HG02798 (cell line): ENCODE measurements around the gene NKX3-2.
"Not testable (repeated sequence)": the region's sequence is repeated elsewhere in the genome, so short reads cannot be mapped to it uniquely, and the experiment has no call there.

Experiments used
- ATAC-seq: cut with Tn5 transposase; IDR thresholded peaks from one replicate; pipeline ENCODE4 v1.9.1; 2021; ENCODE audit warnings: mild to moderate bottlenecking; ENCODE audit not compliant: unreplicated experiment, poor library complexity

Gene NKX3-2

GRCh38 chr4:13543839-13544605 lies at the start of gene NKX3-2:
Gene NKX3-2 (minus strand): TSS chr4:13544508. CDS start chr4:13544414, 94 bp downstream.
- ATAC-seq: no peak

DNA sequence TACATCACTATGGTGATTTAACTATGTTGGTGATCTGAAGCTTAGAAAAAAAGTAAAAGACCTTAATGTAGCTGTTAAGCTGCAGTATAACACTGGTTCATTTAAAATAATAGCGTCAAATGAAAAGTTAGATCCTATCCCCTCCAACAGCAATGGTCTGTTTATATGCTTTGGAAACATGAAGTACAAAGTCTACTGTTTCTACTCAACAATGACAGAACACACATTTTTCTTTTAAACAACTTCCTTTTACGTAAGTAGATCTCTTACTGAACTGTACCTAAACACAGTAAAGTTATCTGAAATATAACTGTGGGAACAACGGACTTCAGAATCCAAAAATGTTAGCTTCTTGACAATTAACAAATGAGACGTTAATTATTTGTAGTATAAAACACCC lies 47.9 kb upstream of the NKX3-2 start:
- ATAC-seq: no peak

DNA sequence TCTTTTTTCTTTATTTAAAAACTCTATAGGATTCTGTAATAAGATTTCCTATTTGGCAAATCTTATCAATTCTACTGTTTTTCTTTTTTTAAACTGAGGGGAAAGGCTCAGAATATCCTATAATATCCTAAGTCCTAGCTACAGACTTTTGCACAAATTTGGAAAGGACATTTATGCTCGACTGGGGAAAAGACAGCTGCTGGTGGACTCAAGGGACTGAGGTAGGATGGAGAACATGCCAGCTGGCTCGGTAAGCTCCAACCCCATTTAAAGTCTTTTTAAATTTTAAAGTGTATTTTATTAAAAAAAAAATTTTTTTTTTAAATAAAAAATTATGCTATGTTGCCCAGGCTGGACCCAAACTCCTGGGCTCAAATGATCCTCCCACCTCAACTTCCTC lies 46.5 kb upstream of the NKX3-2 start:
- ATAC-seq: no peak

DNA sequence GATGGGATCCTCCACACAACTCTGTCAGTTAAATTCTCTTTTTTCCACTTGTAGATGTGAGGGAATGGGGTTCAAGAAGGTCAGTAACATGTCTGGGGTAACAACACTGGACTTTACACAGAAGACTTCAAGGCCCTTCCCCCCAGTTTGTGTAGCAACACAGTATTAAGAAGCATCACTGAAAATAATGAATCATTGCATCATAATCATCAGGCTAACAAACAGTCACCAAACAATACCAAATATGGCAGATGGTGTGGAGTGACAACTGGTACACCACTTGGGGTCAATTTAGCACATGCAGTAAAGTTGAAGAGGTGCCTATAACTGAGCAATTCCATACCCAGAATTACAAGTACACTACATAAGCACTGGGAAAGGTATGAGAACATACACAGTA lies 44.6 kb upstream of the NKX3-2 start:
- no peak for ATAC-seq

DNA sequence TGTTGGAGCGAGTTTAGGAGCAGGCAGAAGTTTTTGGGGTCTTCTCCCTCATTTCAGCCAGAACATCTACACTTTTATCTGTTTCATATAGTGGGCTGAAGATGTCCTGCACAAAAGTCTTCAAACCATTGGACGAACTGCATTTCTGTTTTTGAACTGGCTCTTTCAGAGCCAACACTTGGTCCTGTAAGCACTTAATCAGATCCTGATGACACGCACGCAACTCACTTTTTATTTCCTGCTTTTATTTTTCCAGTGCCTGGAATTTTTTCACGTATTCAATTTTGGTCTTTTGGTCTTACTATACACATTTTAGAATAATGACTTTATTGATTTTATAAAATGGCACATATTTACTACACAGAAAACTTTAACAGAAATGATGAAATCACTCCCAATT lies 40.2 kb upstream of the NKX3-2 start:
- ATAC-seq: no peak

DNA sequence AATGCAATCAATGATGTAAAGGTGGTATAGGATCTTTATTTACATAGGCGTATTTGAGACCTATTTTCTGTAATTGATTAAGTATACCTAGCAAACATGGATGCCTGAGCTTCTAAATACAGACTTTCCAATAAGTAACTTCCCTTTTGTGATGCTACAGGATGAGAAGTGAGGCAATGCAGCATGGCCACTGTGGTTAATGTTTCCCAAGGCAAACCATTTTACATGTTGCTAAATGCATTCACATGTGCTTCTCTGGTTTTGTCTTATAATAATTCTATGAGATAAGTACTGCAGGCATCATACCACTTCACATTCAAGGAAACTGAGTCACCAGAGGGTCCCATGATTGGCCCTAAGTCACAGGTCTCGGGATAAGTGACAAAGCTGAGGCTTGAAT lies 35.7 kb upstream of the NKX3-2 start:
- ATAC-seq: no peak

- ATAC-seq: no peak
Observed at GRCh38 chr4:13577660-13578059, 33.4 kb upstream of the NKX3-2 start.

DNA sequence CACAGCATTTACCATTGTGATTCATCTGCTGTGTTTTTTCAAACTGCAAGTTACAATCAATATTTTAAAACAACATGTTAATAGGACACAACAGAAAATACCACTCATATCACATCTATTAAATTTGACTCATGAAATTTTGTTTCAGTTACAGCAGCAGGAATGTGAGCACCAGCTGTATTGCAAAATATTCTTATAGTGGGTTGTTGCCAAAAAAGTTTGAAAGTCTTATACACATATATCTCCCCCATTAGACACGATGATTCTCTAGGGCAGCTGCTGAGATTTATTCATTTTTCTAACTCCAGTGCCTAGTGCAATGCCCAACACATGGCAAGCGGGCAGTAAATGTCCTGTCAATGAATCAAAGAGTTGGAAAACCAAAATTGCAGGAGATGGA lies 26.6 kb upstream of the NKX3-2 start:
- ATAC-seq: no peak

DNA sequence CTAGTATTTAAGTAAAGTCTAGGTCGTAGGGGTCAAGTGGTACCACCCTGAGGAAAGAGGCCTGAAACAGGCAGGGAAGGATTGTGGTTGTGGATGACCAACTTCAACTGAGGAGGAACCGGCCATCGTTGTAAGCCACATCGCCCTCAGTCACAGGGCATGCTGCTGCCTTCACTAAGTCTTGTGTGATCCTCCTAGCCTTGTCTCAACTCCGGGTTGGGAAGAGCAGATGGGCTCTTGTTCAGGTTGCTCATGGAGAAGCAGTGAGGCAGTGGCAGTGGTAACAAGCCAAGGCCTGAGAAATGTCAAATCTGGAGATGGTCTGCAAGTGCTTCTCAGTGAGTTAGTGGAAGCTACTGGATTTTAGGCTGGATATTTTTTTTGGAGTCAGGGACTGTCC lies 22.8 kb upstream of the NKX3-2 start:
- ATAC-seq: no peak

GRCh38 chr4:13562876-13563275 lies 18.6 kb upstream of the NKX3-2 start:
- no peak for ATAC-seq

GRCh38 chr4:13561673-13562072 lies 17.4 kb upstream of the NKX3-2 start:
- no peak for ATAC-seq

- ATAC-seq: not testable (repeated sequence)
Observed at GRCh38 chr4:13560111-13560510, 15.8 kb upstream of the NKX3-2 start.

DNA sequence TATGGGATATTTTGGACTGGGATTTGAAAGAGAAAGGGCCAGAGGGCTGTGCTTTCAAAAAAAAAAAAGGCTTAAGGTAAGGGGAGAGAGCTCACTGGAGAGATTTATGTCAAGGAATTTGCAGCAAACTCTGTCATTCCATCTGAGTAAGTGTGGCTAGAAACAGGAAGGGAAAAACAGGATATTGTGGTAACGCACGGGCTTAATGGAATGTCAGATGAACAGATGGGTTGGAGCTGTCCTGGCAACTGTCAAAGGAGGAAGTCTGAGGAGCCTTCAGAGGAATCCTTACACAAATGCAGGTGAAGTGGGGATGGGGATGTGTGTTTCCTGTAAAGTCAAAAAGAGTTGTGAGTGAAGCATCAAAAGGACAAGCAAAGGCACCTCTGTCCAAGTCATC lies 15.1 kb upstream of the NKX3-2 start:
- ATAC-seq: no peak

DNA sequence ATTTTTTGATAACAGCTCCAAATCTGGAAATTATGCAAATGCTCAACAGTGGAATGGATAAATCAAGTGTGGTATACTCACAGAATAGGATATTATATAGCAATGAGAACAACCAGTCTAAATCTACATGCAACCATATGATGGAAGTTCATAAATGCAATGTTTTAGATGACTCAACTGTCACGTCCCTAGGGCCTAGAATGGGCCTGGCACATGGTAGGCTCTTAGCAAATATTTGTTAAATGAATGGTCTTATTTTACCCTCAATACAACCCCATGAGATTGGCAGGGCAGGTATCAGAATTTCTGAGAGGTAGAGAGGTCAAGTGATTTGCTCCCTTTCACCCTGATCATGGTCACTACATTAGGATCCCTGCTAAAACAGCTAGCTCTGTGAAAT lies 14.6 kb upstream of the NKX3-2 start:
- ATAC-seq: no peak

- no peak for ATAC-seq
Observed at GRCh38 chr4:13555325-13555724, 11.0 kb upstream of the NKX3-2 start.

- no peak for ATAC-seq
Observed at GRCh38 chr4:13553081-13553480, 8.8 kb upstream of the NKX3-2 start.

DNA sequence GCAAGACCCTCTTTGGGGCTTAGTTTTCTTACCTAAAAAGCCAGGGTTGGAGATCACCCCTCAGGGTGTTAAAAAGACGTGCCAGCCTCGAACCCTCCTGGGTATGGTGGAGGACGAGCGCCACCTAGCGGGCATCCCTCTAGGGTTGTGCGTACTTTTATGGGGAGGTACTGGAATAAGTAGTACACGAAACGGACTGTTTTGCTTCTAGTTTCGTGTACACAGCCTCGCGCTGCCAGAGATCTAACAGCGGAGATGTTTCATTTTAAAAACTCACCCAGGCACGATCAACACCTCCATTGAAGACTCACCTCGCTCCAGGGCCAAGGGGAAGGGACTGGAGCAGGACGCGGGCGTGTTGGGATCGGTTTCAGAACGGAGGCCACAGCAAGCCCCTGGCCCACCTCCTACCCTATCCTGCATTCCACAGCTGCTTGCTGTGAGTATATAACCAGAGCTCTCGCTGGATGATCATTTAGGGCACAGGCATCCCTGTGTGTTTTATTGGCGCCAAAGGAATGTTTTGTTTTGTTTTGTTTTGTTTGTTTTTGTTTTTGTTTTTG lies 4.8 kb upstream of the NKX3-2 start:
- ATAC-seq: peak; percentile 76

DNA sequence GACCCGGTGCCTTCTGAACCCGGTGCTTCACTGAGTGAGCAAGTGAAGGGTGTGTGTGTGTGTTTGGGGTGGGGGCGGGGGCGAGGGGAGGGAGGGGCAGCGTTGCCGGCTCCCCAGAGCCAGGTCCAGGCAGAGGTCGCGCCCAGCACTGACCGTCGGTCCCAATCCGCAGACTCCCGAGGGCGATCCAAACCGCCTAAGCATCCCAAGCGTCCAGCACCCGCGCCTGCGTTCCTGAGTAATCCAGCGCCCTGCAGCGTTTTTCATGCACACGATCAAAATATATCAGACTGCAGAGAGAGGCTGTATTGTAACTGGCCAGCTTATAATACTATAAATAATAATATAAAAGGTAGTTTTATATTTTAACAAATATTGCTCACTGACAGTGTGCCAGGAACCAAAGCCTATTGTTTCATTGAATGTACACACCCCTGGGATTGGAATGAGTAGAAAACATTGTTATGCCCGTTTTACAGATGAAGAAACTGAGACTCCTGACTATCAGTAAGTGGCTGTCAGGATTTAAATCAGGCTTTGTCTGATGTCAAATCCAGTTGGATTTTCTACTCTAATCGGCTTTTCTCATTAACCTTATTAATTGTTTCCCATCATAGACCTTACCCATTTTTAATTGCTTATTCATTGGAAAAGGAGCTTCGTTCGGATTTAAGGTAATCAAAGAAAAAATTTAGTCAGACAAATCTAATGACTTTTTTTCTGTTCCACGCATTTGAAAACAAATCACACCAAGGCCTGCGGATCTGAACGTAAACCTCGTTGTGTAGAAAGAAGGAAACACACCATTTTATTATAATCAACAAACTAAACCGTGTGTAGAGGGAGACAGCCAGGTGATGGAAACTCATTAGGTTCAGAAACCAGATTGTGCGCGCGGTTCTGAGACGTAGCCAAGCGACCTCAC lies 4.0 kb upstream of the NKX3-2 start:
- no peak for ATAC-seq

GRCh38 chr4:13547485-13548041 lies 3.3 kb upstream of the NKX3-2 start:
- ATAC-seq: peak; percentile 17

DNA sequence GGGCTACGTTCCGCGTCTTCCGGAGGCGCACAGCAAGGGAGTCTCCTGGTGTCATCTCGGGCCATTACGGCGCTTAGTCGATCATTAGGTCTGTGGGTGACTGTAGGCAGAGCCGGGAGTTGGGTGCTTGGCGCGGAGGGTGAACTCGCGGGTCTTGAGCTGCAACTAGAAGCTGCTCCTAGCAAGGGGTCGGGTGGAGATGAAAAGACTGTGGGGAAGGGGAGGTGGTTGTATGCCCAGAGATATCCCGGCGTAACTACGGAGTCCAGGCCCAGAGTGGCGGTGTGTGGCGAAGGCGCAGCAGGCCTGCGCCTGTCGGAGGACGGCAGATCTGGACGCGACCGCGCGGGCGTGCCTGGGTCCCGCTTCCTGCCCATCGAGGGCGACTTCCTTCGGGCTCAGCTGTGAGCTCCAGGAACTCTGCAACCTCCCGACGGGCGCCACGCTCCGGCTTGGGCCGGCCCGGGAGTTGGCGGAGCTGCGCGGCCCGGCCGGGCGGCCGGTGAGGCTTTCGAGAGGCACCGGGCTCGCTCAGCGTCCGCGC lies 2.7 kb upstream of the NKX3-2 start:
- ATAC-seq: no peak
